Measurements from ENCODE around the gene GPR142.

- TF ChIP-seq EP300 (IDR thresholded peaks at IDR 0.05), result no peak
- no peak for TF ChIP-seq CTCF (IDR thresholded peaks at IDR 0.05)
- TF ChIP-seq POLR2A (IDR thresholded peaks at IDR 0.05), result no peak
Measured at GRCh38 chr17:74410001-74410443, 42.7 kb downstream of the GPR142 start.

Measured in suprapubic skin (tissue), 3 donors.